SK-N-MC (cell line): ENCODE data around the gene BAHD1.
"Not testable (repeated sequence)": the region's sequence is repeated elsewhere in the genome, so short reads cannot be mapped to it uniquely, and the experiment has no call there.

ENCODE experiments used
- EZH2 ChIP-seq: fragments of 200-600 bp; sonication (generic); IDR thresholded peaks from one replicate; pipeline ENCODE4 v1.6.1; 2017; ENCODE audit warnings: antibody characterized with exemption
- POLR2AphosphoS5 ChIP-seq: IDR thresholded peaks from 2 replicates; pipeline ENCODE4 v1.6.1; 2012; ENCODE audit warnings: mild to moderate bottlenecking, low read depth, low read length, borderline replicate concordance

GRCh38 chr15:40453941-40454340 is 13.2 kb downstream of the BAHD1 start:
- not testable (repeated sequence) for TF ChIP-seq EZH2, POLR2AphosphoS5
